NCI-H2196 (cell line): ENCODE data around the gene NAV3.
A peak's percentile ranks its signal among the peaks of the same experiment; 100 is the strongest.

Experiments
- DNase-seq: peaks from one replicate; lab custom pipeline; 2025; ENCODE audit not compliant: unreplicated experiment; lab: John Stamatoyannopoulos, UW

Gene NAV3

GRCh38 chr12:77841521-77841920 lies 10.8 kb downstream of the NAV3 start:
- peak; percentile 22 for DNase-seq

GRCh38 chr12:77842430-77842829 lies 11.7 kb downstream of the NAV3 start:
- DNase-seq: no peak

GRCh38 chr12:77845831-77846230 lies 15.1 kb downstream of the NAV3 start:
- DNase-seq: no peak

GRCh38 chr12:77847060-77847541 lies 16.4 kb downstream of the NAV3 start:
- DNase-seq: no peak

GRCh38 chr12:77847680-77848431 lies 17.2 kb downstream of the NAV3 start:
- no peak for DNase-seq

GRCh38 chr12:77850129-77850528 lies 19.4 kb downstream of the NAV3 start:
- no peak for DNase-seq

GRCh38 chr12:77850698-77851097 lies 20.0 kb downstream of the NAV3 start:
- no peak for DNase-seq

GRCh38 chr12:77855548-77855947 lies 24.9 kb downstream of the NAV3 start:
- no peak for DNase-seq

- no peak for DNase-seq
Measured at GRCh38 chr12:77861317-77861716, 30.6 kb downstream of the NAV3 start.

GRCh38 chr12:77865178-77865577 lies 34.5 kb downstream of the NAV3 start:
- no peak for DNase-seq

- no peak for DNase-seq
Measured at GRCh38 chr12:77878901-77879300, 48.2 kb downstream of the NAV3 start.

- no peak for DNase-seq
Measured at GRCh38 chr12:77882709-77883108, 52.0 kb downstream of the NAV3 start.

GRCh38 chr12:77888611-77889010 lies 57.9 kb downstream of the NAV3 start:
- no peak for DNase-seq

GRCh38 chr12:77891518-77892147 lies 60.9 kb downstream of the NAV3 start:
- DNase-seq: no peak

- peak; percentile 10 for DNase-seq
Measured at GRCh38 chr12:77893918-77894317, 63.2 kb downstream of the NAV3 start.

GRCh38 chr12:77894556-77894955 lies 63.9 kb downstream of the NAV3 start:
- no peak for DNase-seq

GRCh38 chr12:77895699-77896098 lies 65.0 kb downstream of the NAV3 start:
- DNase-seq: no peak

- DNase-seq: no peak
Measured at GRCh38 chr12:77907936-77908335, 77.2 kb downstream of the NAV3 start.

- no peak for DNase-seq
Measured at GRCh38 chr12:77914081-77914488, 83.4 kb downstream of the NAV3 start.

GRCh38 chr12:77915071-77915600 lies 84.4 kb downstream of the NAV3 start:
- DNase-seq: no peak

- DNase-seq: no peak
Measured at GRCh38 chr12:77916276-77916675, 85.6 kb downstream of the NAV3 start.

GRCh38 chr12:77918046-77918445 lies 87.4 kb downstream of the NAV3 start:
- DNase-seq: no peak
